NCI-H2107 (cell line): Measurements from ENCODE around the gene CDKL2.

ENCODE experiments used
- DNase-seq: peaks from one replicate; lab custom pipeline; 2025; lab: John Stamatoyannopoulos, UW

CDKL2 gene

DNA sequence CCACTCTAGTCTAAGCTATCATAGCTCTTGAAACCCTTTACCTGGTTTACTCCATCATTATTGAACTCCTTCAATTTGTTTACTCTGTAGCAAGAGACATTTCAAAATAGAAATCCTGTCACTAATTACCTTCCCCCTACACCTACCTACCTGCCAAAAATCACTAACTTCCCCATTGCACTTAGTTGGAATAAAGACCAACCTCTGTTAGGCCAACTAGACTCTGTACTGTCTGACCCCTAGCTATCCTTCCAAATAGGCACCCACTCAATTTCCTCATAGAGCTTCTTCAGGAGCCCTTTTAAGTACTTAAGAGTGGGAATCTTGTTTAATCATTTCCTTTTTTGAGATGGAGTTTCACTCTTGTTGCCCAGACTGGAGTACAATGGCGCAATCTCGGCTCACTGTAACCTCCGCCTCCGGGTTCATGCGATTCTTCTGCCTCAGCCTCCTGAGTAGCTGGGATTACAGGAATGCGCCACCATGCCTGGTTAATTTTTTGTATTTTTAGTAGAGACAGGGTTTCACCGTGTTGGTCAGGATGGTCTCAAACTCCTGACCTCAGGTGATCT, 8.9 kb upstream of the CDKL2 start:
- no peak for DNase-seq

DNA sequence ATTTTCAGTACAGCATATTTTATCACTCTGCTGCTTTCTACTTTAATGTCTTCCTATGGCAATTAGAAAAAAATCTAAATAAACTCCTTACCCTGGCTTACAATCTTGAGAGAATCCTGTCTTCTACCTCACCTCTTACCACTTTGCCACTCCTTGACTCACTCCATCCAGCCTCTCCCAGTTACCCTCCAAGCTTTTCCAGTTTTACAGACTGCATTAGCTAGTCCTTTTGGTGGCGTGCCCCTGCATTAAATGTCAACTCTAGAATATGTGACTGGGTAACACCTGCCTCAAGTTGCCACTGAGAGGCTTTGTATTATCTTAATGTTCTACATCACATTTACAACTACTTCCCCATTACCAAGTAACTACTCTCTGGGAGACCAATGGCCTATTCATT, 7.5 kb upstream of the CDKL2 start:
- DNase-seq, result no peak

DNA sequence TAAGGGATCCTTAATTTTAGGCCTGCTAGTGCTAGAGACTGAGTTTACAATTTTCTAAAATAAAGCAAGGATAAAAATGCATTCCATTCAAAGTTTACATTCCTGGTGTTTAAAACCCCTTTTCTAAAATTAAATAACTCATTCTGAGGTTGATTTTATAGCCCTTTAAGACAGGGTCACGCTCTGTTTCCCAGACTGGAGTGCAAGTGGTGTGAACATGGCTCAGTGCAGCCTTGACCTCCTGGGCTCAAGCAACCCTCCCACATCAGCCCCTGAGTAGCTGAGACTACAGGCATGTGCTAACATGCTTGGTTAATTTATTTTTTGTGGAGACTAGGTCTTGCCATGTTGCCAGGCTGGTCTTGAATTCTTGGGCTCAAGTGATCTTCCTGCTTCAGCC, 6.8 kb upstream of the CDKL2 start:
- no peak for DNase-seq

DNA sequence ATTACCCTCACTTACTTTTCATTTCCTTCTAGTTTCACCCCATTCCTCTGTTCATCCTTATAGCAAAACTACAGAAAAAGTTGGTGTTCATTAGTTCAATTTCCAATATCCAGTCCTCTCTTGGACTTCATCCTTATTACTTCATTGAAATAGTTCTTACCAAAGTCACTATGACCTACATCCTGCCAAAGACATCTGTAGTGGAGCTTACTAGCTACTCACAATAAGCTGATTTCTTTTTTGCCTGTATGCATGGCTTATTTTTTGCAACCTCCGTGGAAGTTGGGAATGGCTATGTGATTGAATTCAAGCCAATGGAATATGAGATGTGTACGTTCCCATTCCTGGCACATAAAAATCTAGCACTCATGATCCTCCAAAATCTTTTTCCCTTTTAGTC, 4.6 kb upstream of the CDKL2 start:
- no peak for DNase-seq

DNA sequence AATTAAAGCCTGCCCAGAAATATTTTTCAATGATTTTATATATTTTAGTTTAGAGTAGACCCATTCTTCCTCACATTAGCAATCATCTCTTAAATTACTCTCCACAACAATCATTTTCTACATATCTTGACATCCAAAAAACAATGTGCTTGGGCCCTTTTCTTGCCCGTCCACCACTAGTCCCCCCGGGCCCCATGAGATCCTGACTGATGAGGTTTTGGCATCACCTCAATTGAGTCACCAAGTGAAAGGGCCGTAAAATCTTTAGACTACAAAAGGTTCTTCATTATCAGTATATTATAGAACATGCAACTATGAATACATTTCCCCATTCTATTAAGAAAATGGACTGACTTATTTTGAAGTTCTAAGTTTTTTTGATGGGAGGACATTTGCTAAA, 4.0 kb upstream of the CDKL2 start:
- no peak for DNase-seq

DNA sequence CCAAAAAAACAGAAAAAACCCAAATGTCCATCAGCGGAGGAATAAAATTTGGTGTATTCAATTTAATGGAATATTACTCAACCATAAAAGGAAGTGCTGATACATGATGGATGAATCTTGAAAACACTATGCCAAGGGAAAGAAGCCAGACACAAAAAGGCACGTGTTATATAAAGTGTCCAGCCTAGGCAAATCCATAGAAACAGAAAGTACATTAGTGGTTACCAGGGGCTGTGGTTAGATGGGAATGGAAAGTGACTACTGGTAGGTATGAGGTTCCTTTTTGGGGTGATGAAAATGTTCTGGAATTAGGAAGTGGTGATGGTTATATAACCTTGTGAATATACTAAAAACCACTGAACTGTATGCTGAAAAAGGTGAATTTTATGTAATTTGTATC, 3.5 kb upstream of the CDKL2 start:
- DNase-seq, result no peak

DNA sequence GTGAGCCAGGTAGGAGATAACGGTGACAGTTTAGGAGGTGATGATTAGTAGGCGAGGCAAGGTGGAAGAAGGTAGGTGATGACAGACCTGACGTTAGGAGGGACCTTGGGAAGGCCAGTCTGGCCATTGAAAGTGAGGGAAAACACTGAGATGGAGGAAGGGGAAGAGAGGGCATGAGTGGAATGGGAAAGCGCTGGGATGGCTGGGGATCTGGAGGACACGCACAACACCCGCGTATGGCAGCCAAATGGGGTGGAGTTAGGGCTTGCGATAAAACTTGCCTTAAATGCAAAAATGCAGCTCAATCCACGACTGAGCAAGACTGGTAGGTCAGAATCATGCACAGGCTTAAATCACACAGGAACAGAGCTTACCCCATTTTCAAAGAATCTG, 605 bp upstream of the CDKL2 start:
- DNase-seq, result no peak

DNA sequence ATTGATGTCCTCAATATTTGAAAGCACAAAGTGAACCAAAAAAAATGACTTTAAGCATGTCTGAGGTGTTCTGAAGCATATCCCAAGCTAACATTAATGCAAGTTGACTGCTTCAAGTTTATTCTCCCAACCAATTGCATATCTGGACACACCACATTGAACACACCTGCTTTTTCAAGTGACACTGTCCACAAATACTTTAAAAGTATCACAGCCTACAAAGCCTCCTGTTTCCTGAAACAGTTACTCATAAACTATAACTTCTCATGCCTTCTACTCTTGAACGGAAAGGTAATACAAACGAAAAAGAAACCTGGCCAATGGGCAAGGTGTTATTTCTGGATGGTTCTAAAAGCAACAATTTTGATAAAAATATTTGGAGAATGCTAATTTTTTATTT, 1.1 kb downstream of the CDKL2 start:
- DNase-seq, result no peak

DNA sequence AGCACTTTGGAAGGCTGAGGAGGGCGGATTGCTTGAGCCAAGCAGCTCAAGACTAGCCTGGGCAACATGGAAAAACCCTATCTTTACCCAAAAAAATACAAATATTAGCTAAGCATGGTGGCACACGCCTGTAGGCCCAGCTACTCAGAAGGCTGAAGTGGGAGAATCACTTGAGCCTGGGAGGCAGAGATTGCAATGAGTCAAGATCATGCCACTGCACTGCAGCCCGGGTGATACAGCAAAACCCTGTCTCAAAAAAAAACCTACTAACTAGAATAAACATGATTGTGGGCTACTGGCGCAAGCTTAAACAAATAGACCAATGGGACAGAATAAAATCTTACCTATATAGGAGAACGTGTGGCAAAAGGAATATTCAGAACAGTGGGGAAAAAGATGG, 7.3 kb downstream of the CDKL2 start:
- no peak for DNase-seq

DNA sequence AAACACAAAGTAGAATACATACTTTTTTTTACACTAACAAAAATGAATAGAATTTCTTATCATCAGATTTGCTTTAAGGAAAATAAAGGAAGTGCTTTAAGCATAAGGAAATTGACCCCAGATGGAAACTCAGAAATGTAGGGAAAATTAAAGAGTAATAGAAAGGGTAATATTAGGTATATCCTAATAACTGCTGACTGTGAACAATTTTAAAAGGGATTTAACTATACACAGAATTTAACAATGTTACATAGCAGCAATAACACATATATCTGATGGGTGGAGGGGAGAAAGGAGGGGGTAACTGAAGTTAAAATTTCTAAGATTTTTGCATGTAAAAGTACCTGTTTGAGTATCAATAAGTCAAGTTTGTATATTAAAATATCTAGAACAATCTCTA, 8.6 kb downstream of the CDKL2 start:
- no peak for DNase-seq

DNA sequence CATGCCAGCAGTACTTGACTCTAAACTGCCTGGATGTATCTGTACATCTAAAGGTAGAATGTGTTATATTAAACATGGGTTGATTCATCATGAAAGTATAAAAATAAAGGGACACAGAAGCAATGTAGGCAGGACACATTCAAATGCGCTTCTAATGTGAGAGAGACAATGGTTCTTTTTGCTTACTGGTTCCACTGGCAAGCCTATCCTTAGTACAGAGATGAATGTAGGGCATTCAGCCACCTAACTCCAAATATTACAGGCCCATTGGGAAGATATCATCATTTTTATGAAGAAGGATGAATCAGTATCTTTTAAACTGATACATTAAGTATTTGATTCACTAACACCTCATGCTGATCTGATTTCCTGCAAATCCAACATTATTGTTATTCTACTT, 18.0 kb downstream of the CDKL2 start:
- no peak for DNase-seq

DNA sequence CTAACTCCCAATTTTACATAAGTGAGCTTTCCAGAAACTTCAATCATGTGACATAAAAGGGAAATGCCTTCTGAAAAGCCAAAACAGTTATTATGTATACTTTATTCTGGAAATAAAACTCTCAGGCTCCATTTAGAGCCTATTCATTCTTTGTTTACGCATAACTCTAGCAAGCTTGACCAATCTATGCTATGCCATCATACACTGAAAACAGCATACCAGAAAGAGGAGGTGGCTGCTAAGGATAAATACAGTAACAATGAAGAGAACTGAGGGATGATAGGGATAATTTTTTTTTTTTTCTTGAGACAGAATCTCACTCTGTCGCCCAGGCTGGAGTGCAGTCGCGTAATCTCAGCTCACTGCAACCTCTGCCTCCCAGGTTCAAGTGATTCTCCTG, 24.4 kb downstream of the CDKL2 start:
- DNase-seq, result no peak

DNA sequence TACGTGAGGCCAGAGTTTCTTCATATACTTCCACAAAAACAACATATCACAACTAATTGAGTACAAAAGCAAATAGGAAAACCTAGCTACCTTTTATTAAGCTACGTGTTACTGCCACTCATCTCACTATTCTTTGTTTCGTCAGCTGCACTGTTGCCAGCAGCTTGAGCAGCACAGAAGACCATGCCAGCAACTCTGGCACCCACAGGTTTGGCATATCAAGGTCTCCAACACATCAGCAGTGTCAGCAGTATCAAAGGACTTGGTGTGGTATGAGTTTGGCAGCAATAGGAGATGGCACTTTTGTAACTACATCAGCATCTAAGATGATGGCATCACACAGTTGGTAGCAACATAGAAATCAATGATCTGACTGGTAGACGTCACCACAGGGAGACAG, 30.7 kb downstream of the CDKL2 start:
- no peak for DNase-seq

DNA sequence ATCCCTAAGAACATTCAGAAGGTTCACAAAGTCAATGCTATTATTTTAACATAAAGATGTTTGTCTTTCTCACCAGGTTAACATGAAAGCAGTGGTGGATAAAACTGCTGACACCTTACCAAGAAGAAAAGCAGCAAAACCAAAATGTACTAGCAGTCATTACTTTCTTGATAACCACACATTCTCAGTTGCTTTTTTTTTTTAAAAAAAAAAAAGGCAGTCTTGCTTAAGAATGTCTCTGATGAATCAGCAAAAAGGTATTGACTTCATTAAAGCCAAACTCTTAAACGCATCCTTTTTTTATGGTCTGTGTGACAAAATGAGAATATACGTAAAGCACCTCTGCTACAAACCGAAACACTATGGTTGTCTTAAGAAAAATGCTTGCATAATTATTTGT, 31.9 kb downstream of the CDKL2 start:
- DNase-seq, result no peak

DNA sequence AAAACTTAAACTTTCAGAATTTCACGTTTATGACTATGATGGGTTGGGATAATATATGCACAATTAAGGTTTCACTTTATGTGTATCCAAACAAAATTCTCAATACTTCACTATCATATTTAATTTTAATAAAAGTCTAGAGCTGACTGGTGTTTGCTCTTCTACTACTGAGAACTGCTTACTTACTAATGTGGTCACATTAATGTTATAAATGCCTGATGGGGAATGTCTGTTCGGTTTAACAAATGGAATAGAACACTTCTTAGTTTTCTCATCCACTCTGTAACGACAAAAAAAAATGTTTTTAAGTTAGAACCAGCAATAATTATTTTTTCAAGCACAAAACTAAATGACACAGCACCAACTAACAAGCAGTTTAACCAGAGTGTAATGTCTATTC, 34.3 kb downstream of the CDKL2 start:
- no peak for DNase-seq

DNA sequence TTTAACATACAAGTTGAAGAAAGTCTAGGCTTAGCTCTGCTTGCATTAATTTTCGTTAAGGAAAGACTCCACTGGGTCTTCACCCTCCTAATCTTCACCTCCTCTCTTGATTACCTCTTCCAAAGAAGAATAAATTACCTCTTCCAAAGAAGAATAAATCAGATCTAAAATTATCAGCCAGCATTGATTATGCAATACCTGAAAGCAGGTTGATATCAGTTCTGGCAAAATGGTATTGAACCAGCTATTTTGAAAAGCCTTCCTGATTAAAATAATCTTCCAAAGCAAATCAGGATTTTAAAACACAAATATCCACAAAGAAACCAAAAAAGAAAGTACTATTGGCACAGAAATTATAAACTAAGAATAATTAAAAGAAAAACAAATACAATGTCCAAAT, 36.9 kb downstream of the CDKL2 start:
- no peak for DNase-seq

DNA sequence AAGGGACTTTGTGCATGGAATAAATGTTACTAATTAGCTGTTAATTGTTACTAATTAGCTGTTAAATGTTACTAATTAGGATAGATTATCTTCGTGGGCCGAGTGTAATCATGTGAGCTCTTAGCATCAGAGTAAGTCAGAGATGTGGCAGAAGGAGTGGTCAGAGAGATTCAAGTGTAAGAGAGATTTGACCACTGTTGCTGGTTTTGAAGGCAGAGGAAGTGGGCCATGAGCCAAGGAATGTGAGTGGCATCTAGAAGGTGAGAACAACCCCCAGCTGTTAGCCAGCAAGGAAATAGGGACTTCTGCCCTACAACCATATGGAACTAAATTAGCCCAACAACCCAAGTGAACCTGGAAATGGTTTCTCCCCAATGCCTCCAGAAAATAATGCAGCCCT, 46.3 kb downstream of the CDKL2 start:
- no peak for DNase-seq

DNA sequence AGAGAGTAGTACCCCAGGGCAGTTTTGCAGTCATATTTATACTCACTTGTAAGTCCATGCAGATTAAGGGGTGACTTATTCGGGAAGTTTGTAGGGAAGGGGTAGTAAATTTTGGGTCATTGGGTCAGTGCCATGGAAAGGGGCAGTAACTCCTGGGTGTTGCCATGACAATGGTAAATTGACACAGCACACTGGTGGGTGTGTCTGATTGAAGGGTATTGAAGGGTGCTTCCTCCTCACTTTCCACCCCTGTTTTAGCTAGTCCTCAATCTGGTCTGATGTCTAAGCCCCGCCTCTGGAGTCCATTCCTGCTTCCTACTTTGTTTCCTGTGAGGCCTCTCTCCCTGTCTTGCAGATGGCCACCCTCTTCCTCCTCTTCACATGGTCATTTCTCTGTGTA, 62.6 kb downstream of the CDKL2 start:
- DNase-seq, result no peak

DNA sequence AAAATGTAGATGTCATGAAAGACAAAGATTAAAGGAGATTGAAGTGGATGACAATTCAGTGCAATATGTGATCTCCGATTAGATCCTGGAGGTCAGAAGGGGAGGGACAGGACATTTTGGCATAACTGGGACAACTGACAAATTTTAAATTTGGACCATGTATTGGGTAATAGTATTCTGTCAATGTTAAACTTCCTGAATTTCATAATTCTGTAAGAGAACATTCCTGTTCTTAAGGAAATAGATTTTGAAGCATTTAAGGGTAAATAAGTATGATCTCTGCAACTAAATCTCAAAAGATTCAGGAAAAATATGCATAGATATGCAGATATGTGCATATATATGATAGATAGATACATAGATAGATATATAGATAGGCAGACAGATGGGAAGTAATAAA, 63.4 kb downstream of the CDKL2 start:
- no peak for DNase-seq

DNA sequence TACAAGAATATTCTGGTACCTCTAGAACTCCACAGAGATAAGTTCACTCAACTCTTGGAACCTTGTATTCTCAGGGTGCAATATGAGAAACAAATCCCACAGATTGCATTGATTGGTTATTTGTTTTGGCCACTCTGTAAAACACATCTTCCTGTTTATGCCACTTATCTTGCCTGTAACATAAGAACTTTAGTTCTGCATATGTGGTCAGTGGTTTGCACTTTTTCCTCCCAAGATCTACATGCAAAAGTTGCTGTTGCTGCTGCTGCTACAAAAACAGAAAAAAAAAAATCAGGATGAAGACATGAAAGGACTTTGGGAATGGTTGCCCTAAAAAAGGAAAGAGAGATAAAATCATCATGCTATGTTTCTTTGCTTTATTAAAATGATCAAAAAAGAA, 64.8 kb downstream of the CDKL2 start:
- no peak for DNase-seq

DNA sequence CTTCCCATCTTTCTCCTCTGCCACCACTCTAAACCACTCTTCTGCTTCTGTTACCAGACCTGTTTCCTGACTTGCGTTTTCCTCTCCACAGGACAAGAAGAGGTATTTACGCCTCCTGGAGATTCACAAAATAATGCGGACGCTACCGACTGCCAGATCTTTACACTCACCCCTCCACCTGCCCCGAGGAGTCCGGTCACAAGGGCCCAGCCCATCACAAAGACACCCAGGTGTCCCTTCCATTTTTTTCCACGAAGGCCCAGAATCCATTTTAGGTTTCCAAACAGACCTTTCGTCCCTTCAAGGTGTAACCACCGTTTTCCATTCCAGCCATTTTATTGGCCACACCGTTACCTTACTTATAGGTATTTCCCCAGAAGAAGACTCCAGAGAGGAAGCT, 66.3 kb downstream of the CDKL2 start:
- DNase-seq, result no peak

DNA sequence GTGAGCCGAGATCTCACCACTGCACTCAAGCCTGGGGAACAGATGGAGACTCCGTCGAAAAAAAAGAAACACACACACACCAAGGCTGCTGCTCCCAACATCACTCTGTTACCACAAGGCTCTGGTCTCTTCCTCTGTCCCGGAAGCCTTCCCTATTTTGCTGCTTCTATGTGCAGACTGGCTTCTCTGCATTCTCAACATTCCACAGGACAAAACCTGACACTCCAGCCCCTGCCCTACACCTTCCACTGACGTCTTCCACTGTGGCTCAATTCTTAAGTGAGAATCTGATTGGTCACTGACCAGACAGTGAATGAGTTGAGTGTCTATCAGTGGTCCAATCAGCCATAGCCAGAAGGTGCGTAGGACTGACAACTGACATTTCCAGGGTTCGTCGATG, 68.5 kb downstream of the CDKL2 start:
- no peak for DNase-seq

DNA sequence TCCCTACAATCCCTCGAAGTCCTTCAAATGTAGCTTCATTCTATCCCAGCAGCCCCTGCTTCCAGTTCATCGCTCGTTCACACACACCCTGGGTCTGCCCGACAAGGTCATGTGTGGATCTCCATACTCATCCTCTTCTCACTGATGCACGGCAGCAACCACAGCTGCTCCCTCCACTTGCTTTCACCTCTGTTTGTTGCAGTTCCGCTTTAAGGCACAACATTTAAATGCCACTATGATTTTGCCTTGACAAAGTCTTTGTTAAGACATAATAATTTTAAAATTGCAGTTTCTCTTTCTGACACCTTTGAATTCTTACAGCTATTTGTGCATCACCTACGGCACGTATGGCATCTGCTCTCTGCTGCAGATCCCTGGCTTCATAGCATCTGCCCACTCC, 72.6 kb downstream of the CDKL2 start:
- DNase-seq, result no peak

DNA sequence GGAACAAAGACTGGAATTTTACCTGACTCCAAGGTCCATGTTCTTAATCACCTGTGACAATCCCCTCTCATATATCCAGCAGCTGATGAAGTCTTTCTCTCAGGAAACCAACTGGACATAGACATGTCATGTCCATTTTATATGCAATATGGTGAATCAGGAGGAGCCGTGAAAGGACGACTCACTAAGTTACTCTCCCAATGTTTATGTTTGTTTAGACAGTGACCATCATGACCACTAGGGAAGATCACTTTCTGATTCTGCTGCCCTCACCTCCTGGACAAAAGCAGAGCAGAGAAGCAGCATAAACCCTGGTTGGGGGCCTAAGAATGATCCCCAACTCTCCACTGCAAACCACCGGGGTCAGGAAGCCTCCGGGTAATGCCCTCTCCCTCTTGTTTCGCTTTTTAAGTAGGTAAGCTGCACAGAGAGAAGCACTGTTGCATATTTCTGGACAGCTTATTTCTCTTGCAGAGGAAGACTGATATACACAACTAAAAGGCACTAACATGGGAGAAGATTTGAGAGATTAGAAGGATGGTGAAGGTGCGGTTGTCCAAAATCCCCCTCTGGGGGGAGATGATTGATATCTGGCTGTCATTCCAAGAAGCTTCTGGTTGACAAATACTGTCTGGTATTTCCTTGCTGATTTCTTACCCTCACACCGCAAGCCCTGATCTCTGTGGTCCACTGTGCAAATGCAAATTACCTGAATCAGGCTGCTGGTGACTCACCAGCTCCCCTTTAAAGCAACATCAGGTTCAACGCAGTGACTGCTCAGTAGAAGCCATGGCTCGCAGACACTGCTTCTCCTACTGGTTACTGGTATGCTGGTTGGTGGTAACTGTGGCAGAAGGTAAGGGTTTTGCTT, 74.8 kb downstream of the CDKL2 start, which contains the start of gene ODAPH:
Gene ODAPH, plus strand, starts transcription at position 773 of the 871 bp plus-strand sequence. Its CDS starts 17 bp downstream, at position 790.
- DNase-seq, result no peak
